Measurements from ENCODE around the gene CACNA1H. TPM values are rescaled to one million over a fixed set of nuclear protein-coding genes. Genes with fewer than 3 reads are reported as not detected.

CACNA1H gene
- total and polyA plus RNA-seq, 2 of the 8 experiments (the other 6 are each of a cell fraction or from before 2014, with no cell fraction given): 14.0 to 28.7 TPM

DNA sequence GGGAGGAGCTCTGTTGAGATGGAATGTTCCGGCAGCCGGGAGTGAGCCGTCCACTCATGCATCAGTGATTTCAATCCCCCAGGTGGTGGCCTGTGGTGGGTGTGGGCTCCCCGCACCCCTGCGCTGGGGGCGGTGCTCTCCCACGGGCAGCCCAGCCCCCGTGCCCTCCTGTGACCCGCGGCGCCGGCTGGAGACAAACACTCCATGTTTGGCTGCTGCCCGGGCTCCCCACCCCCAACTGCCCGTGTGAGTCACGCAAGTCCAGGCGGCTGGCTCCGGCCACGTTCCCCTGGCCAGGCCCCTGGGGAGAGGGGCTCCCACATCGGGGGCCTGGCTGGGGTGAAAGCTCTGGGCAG is 29.4 kb downstream of the CACNA1H start:
- Histone ChIP-seq H3K23me2 (ENCODE audit: low read depth, low read length) (no peaks in the 10 kb centered on the region), H2AFZ (ENCODE audit: low read length) (no peak overlapping the region), H3K23ac (ENCODE audit: insufficient read length) (no peak overlapping the region), H3K4me3 (ENCODE audit: extremely low read depth in 1 of 4, insufficient read depth in 2 of 4, low read depth in 3 of 4, low read length in 4 of 4) (no peak overlapping the region), H3K79me1 (ENCODE audit: low read depth, low read length) (peaks cover 7% of the 10 kb centered on the region), H3K56ac (replicated peaks; ENCODE audit: insufficient read length, low read depth, low read length) (no peak overlapping the region), H4K91ac (replicated peaks; ENCODE audit: insufficient read length, low read length) (no peak overlapping the region), H3K4me1 (replicated peaks in 1 of 4; ENCODE audit: control insufficient read depth in 3 of 4, insufficient read depth in 4 of 4, low read length in 3 of 4) (peaks cover 0 to 3% (median under 1%) of the 10 kb centered on the region in 4 experiments; a peak in 4 of 7 replicates), H3K9me3 (ENCODE audit: insufficient read depth in 2 of 2, low read depth in 1 of 2, low read length in 1 of 2) (no peaks in the 10 kb centered on the region), H3K36me3 (ENCODE audit: control insufficient read depth in 2 of 4, insufficient read depth in 4 of 4, low read length in 3 of 4) (no peaks in the 10 kb centered on the region; a peak in 1 of 8 replicates), H2BK20ac (ENCODE audit: low read length) (no peak overlapping the region), H4K8ac (ENCODE audit: extremely low read depth, insufficient read depth, low read length) (0 out of 2 replicates have a peak overlapping the region, but pooled peaks have one; percentile 25), H2BK12ac (ENCODE audit: low read depth, low read length) (no peak overlapping the region), H3K27ac (ENCODE audit: low read depth, low read length) (no peak overlapping the region), H3K4ac (replicated peaks; ENCODE audit: insufficient read length, low read depth, low read length) (no peak overlapping the region), H3K14ac (ENCODE audit: insufficient read length) (no peak overlapping the region), H4K5ac (ENCODE audit: insufficient read length, low read depth, low read length) (no peak overlapping the region), H3K4me2 (ENCODE audit: insufficient read depth in 1 of 2, low read depth in 2 of 2, low read length in 2 of 2) (no peak overlapping the region), H2AK5ac (ENCODE audit: low read depth, low read length) (no peak overlapping the region), H2BK120ac (replicated peaks; ENCODE audit: low read depth, low read length) (no peak overlapping the region), H2BK5ac (ENCODE audit: low read depth, low read length) (no peak overlapping the region), H3K27me3 (replicated peaks in 1 of 4; ENCODE audit: control insufficient read depth in 3 of 4, extremely low read depth in 1 of 4, insufficient read depth in 3 of 4, low read length in 3 of 4) (no peaks in the 10 kb centered on the region), H3K79me2 (ENCODE audit: control insufficient read depth in 1 of 2, insufficient read depth in 2 of 2, low read length in 2 of 2) (peaks cover 0 to 3% of the 10 kb centered on the region in 2 experiments; a peak in 1 of 4 replicates), H2BK15ac (ENCODE audit: low read length) (no peak overlapping the region), H4K20me1 (replicated peaks in 1 of 2; ENCODE audit: control insufficient read depth in 1 of 2, insufficient read depth in 2 of 2, low read length in 2 of 2) (peaks cover 10 to 30% of the 10 kb centered on the region in 2 experiments), H3K9ac (replicated peaks in 1 of 4; ENCODE audit: extremely low read depth in 1 of 4, low read depth in 3 of 4, low read length in 3 of 4) (no peak overlapping the region), H3K18ac (ENCODE audit: extremely low read depth, low read length) (no peak overlapping the region)
- ChIA-PET CTCF (ENCODE audit: partially characterized antibody) (interaction anchor here (1.0 to 4.7 kb wide), 9 partner anchors 10 to 81 kb away, joined by 3 to 16 read pairs (median 8); no protein-coding TSS in a partner anchor), POLR2A (ENCODE audit: partially characterized antibody) (interaction anchor here (1.0 to 1.5 kb wide), 3 partner anchors 11 to 26 kb away, joined by 3 to 4 read pairs (median 4); no protein-coding TSS in a partner anchor)
- TF ChIP-seq SP1 (IDR thresholded peaks at IDR 0.05; ENCODE audit: low read depth, low read length) (no peak), NRF1 (IDR thresholded peaks at IDR 0.05; ENCODE audit: low read depth, low read length) (no peak), GABPA (IDR thresholded peaks at IDR 0.05; ENCODE audit: borderline replicate concordance, insufficient read depth, low read length) (no peak), EZH2 (IDR thresholded peaks at IDR 0.05; ENCODE audit: low read depth, low read length, severe bottlenecking) (no peak), HDAC2 (IDR thresholded peaks at IDR 0.05; ENCODE audit: borderline replicate concordance in 1 of 2, low read depth in 2 of 2, low read length in 2 of 2) (no peak), EGR1 (IDR thresholded peaks at IDR 0.05; ENCODE audit: borderline replicate concordance, low read depth, low read length) (no peak), GTF2F1 (IDR thresholded peaks at IDR 0.05; ENCODE audit: borderline replicate concordance, low read depth, low read length) (no peak), TCF12 (IDR thresholded peaks at IDR 0.05; ENCODE audit: low read depth, low read length) (no peak), ASH2L (IDR thresholded peaks at IDR 0.05; ENCODE audit: low read length) (no peak), SRF (IDR thresholded peaks at IDR 0.05; ENCODE audit: low read depth, low read length) (no peak)
- TF ChIP-seq, protein P1, sequence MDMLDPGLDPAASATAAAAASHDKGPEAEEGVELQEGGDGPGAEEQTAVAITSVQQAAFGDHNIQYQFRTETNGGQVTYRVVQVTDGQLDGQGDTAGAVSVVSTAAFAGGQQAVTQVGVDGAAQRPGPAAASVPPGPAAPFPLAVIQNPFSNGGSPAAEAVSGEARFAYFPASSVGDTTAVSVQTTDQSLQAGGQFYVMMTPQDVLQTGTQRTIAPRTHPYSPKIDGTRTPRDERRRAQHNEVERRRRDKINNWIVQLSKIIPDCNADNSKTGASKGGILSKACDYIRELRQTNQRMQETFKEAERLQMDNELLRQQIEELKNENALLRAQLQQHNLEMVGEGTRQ (IDR thresholded peaks at IDR 0.05; ENCODE audit: low read length): no peak
- no peak for DNase-seq (ENCODE audit: low read depth in 1 of 2, low spot score in 2 of 2)
- no peak for FAIRE-seq
- WGBS, 2 experiments (ENCODE audit: extremely low coverage in 1 of 2, insufficient coverage in 1 of 2, insufficient read length in 1 of 2, insufficient replicate concordance in 2 of 2, low coverage in 1 of 2, low lambda C conversion rate in 2 of 2, missing lambda C conversion rate in 1 of 2): 94% methylated on average over 12 of the region's 19 CpGs; no CpG with 5 or more reads in 1 of the 2 experiments
